ENCODE data around the gene SORL1-AS1.

Gene SORL1-AS1

GRCh38 chr11:121459413-121460017, 6.7 kb upstream of the SORL1-AS1 start:
- no peak overlapping the region for H3K4me3 Mint-ChIP-seq
- CTCF ChIA-PET = interaction anchor here (1.4 kb wide), 1 partner anchor 9 kb away, joined by 3 read pairs; no protein-coding TSS in a partner anchor
- no peak for ATAC-seq (ENCODE audit: low read depth)
- intact Hi-C loops (cut with micrococcal nuclease) = loop anchor here (10.0 kb wide), 1 partner anchor 1605 kb away; the partner anchor contains the start of gene HSPA8
- no peak for DNase-seq
- H3K9me3 Mint-ChIP-seq = no peaks in the 10 kb centered on the region
- TF ChIP-seq, protein P1, sequence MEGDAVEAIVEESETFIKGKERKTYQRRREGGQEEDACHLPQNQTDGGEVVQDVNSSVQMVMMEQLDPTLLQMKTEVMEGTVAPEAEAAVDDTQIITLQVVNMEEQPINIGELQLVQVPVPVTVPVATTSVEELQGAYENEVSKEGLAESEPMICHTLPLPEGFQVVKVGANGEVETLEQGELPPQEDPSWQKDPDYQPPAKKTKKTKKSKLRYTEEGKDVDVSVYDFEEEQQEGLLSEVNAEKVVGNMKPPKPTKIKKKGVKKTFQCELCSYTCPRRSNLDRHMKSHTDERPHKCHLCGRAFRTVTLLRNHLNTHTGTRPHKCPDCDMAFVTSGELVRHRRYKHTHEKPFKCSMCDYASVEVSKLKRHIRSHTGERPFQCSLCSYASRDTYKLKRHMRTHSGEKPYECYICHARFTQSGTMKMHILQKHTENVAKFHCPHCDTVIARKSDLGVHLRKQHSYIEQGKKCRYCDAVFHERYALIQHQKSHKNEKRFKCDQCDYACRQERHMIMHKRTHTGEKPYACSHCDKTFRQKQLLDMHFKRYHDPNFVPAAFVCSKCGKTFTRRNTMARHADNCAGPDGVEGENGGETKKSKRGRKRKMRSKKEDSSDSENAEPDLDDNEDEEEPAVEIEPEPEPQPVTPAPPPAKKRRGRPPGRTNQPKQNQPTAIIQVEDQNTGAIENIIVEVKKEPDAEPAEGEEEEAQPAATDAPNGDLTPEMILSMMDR (IDR thresholded peaks at IDR 0.05) = no peak
- H3K27ac Mint-ChIP-seq = peak overlapping the region; percentile 15
- H3K36me3 Mint-ChIP-seq (ENCODE audit: low read depth) = peaks cover 33% of the 10 kb centered on the region
- peaks cover 83% of the 10 kb centered on the region for H3K4me1 Mint-ChIP-seq
- POLR2A ChIA-PET = interaction anchor here (10.2 kb wide), 1 partner anchor 10 kb away, joined by 148 read pairs; the partner anchor contains the start of genes SORL1 and SORL1-AS1
- no peaks in the 10 kb centered on the region for H3K27me3 Mint-ChIP-seq

DNA sequence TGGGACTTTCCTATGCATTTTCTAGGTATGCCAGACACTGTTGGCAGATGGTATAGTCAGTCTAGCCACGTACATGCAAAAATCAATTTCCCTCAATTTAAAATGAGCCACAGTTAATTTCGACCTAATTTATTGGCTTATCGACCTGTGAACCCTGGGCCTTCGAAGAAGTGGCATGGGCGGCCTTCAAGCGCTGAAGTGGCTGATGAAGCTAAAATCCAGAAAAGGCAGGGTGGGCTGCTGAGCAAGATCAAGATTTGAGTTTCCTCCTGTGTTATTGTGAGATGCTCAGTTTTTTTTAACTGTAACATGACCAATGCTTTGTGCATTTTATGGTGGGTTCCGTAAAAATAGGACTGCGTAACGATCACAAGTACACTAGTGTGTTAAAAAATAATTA, 5.8 kb upstream of the SORL1-AS1 start:
- CTCF ChIA-PET = interaction anchor here (1.4 kb wide), 1 partner anchor 8 kb away, joined by 3 read pairs; no protein-coding TSS in a partner anchor
- ATAC-seq (ENCODE audit: low read depth) = no peak
- TF ChIP-seq, protein P1 (IDR thresholded peaks at IDR 0.05) = no peak
- intact Hi-C loops (cut with micrococcal nuclease) = loop anchor here (10.0 kb wide), 1 partner anchor 1606 kb away; the partner anchor contains the start of gene HSPA8
- no peak for DNase-seq
- no peak overlapping the region for H3K27ac Mint-ChIP-seq
- no peaks in the 10 kb centered on the region for H3K27me3 Mint-ChIP-seq
- H3K4me1 Mint-ChIP-seq = peaks cover 83% of the 10 kb centered on the region
- POLR2A ChIA-PET = no interaction called here
- no peak overlapping the region for H3K4me3 Mint-ChIP-seq
- H3K9me3 Mint-ChIP-seq = no peaks in the 10 kb centered on the region
- peaks cover 35% of the 10 kb centered on the region for H3K36me3 Mint-ChIP-seq (ENCODE audit: low read depth)

GRCh38 chr11:121456816-121457431, 4.2 kb upstream of the SORL1-AS1 start:
- TF ChIP-seq, protein P1 (IDR thresholded peaks at IDR 0.05) = no peak
- Mint-ChIP-seq H3K27me3 (no peaks in the 10 kb centered on the region), H3K27ac (peak overlapping the region; percentile 65), H3K4me1 (peaks cover 78% of the 10 kb centered on the region), H3K9me3 (no peaks in the 10 kb centered on the region), H3K4me3 (no peak overlapping the region), H3K36me3 (ENCODE audit: low read depth) (peaks cover 41% of the 10 kb centered on the region)
- CTCF ChIA-PET = interaction anchor here (0.8 to 1.6 kb wide), 5 partner anchors 10 to 137 kb away, joined by 3 to 4 read pairs (median 4); no protein-coding TSS in a partner anchor
- POLR2A ChIA-PET = interaction anchor here (0.7 to 1.6 kb wide), 6 partner anchors 10 to 30 kb away, joined by 3 to 10 read pairs (median 4); no protein-coding TSS in a partner anchor
- no peak for ATAC-seq (ENCODE audit: low read depth)
- intact Hi-C loops (cut with micrococcal nuclease) = loop anchor here (10.0 kb wide), 1 partner anchor 1608 kb away; the partner anchor contains the start of gene HSPA8
- no peak for DNase-seq

DNA sequence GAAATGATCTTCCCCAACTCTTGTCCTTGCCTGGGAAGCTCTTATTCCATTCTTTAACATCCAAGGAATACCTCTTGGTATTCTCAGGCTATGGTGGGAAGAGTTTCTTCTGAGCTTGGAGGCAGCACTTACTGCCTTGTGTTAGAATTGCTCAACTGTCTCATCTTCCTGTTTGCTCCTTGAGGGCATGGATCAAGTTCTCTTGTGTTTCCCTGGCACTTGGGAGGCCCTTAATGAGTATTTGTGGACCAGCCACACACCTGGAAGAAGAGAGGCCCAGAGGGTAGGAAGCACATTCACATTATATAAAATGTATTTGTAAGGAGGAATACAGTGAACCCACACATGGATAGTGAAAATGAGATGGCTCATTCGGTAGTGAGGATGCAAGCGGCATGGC, 3.4 kb upstream of the SORL1-AS1 start:
- intact Hi-C loops (cut with micrococcal nuclease) = loop anchor here (10.0 kb wide), 1 partner anchor 1609 kb away; the partner anchor contains the start of gene HSPA8
- DNase-seq (no peak), ATAC-seq (ENCODE audit: low read depth) (no peak)
- peak overlapping the region; percentile 95 for H3K27ac Mint-ChIP-seq
- ChIA-PET POLR2A (interaction anchor here (0.7 to 1.6 kb wide), 5 partner anchors 9 to 26 kb away, joined by 3 to 10 read pairs (median 4); no protein-coding TSS in a partner anchor), CTCF (interaction anchor here (1.1 to 1.6 kb wide), 3 partner anchors 88 to 136 kb away, joined by 3 to 4 read pairs (median 4); no protein-coding TSS in a partner anchor)
- H3K4me3 Mint-ChIP-seq = peak overlapping the region; percentile 33
- no peaks in the 10 kb centered on the region for H3K27me3 Mint-ChIP-seq
- peaks cover 77% of the 10 kb centered on the region for H3K4me1 Mint-ChIP-seq
- no peaks in the 10 kb centered on the region for H3K9me3 Mint-ChIP-seq
- TF ChIP-seq, protein P1 (IDR thresholded peaks at IDR 0.05) = no peak
- peaks cover 41% of the 10 kb centered on the region for H3K36me3 Mint-ChIP-seq (ENCODE audit: low read depth)

DNA sequence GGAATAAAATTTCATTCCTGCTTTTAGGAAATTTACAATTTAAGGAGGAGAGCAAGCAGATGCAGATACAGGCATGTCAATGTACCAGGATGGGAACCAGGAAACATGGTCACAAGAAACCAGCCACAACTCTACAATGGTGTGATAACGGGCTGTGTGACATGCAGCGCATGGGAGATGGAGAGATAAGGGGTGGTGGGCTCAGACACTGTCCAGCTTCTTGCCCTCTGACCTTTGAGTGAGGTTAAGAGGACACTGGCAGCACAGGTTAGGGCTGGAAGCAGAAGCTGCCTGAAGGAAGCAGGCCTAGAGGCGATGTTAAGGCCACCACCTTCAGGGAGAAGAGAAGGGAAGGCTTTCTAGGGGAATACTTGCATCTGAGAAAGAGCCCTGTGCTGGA, 2.3 kb upstream of the SORL1-AS1 start:
- Mint-ChIP-seq H3K9me3 (no peaks in the 10 kb centered on the region), H3K4me1 (peaks cover 79% of the 10 kb centered on the region), H3K36me3 (ENCODE audit: low read depth) (peaks cover 41% of the 10 kb centered on the region), H3K27ac (peak overlapping the region; percentile 95), H3K27me3 (no peaks in the 10 kb centered on the region), H3K4me3 (no peak overlapping the region)
- TF ChIP-seq, protein P1 (IDR thresholded peaks at IDR 0.05) = no peak
- no peak for DNase-seq
- CTCF ChIA-PET = no interaction called here
- intact Hi-C loops (cut with micrococcal nuclease) = loop anchor here (10.0 kb wide), 1 partner anchor 1610 kb away; the partner anchor contains the start of gene HSPA8
- ATAC-seq (ENCODE audit: low read depth) = no peak
- POLR2A ChIA-PET = no interaction called here
